GM11168 (cell line): ENCODE results near the gene ABCC1.

ENCODE experiments used
- in situ Hi-C: fragments of 300-500 bp; cut with MboI; formaldehyde crosslinking; loops from one replicate; pipeline ENCODE4 v1.12.0; 2022; ENCODE audit warnings: low sequenced_read_pairs; ENCODE audit not compliant: unreplicated experiment

The ABCC1 gene

GRCh38 chr16:16191493-16192167 is 242.2 kb downstream of the ABCC1 start:
- in situ Hi-C loops = no loop called here
